HG03354 (cell line): Measurements from ENCODE around the gene ST7.
A peak's percentile ranks its signal among the peaks of the same experiment; 100 is the strongest.
"Not testable (repeated sequence)": the region's sequence is repeated elsewhere in the genome, so short reads cannot be mapped to it uniquely, and the experiment has no call there.

Experiments
- ATAC-seq: cut with Tn5 transposase; IDR thresholded peaks from one replicate; pipeline ENCODE4 v1.9.1; 2021; ENCODE audit warnings: mild to moderate bottlenecking; ENCODE audit not compliant: unreplicated experiment, poor library complexity, severe bottlenecking

ST7 gene

DNA sequence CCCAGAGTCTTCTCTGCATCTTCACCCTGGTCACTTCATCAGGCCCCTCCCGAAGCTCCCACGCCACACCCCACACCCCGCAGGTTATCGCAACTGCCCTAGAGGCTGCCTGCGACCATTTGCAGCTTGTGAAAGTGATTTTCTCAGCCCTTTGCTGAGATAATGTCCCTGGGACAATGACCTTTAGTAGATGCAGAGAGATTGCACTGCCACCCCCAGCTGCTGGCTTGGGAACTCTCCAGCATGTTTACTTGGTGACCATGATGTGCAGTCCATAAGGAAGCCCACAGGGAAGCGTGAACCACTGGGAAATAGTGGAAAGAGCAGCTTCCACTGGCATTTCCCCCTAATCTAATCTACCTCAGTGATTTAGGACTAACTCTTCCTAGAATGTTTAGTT, 272.2 kb downstream of the ST7 start:
- ATAC-seq: no peak

DNA sequence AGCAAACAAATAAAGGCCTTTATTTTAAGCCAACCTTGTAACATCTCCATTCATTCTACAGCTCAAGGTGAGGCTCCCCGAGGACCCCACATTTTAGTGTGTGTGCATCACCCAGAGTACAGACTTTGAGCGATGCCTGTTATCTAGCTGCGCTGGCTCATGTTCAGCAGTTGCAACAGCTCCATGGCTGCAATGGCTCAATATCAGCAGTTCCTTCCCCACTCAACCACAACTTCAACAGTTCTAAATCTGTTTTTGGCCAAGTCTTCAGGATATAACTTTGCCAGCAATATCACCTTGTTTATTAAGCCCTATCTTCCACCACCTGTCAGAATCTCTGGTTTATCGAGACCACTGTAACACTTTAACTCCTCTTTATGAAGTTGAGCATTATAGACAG, 273.8 kb downstream of the ST7 start:
- no peak for ATAC-seq

GRCh38 chr7:117229350-117229749, 276.0 kb downstream of the ST7 start:
- no peak for ATAC-seq

GRCh38 chr7:117230276-117231046, 277.2 kb downstream of the ST7 start:
- ATAC-seq: peak; percentile 72

DNA sequence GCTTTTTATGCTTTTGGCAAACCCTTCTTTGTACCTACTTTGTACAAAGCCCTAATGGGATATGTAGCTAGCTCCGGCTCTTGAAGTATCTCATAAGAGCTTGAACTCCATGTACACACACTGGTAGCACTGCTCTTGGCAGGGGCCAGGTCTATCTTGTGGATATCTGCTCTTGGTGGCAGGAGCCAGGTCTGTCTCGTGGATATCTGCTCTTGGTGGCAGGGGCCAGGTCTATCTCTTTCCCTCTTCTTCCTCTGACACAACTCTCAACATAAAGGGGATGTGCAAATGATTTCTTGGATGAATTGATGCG, 277.7 kb downstream of the ST7 start:
- peak; percentile 21 for ATAC-seq

GRCh38 chr7:117237646-117238045, 284.3 kb downstream of the ST7 start:
- ATAC-seq: no peak

DNA sequence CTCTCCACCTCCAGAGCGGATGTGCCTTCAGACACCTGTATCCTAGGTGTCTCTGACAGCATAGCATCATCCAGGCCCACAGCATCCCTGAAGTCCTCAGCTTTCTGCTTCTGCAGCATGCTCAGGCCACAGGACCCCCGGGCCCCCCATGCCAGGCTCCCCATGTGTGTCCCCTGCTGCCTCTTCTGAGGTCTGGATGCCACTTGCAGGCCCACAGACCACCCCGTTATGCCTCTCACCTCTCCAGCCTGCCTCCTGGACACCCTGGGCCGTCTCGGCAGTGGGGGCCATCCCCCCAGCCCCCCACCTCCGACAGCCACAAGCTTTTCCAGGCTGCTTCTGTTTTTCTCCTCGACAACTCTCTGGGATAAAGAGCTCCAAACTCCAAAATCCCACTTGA, 285.2 kb downstream of the ST7 start:
- ATAC-seq: no peak

DNA sequence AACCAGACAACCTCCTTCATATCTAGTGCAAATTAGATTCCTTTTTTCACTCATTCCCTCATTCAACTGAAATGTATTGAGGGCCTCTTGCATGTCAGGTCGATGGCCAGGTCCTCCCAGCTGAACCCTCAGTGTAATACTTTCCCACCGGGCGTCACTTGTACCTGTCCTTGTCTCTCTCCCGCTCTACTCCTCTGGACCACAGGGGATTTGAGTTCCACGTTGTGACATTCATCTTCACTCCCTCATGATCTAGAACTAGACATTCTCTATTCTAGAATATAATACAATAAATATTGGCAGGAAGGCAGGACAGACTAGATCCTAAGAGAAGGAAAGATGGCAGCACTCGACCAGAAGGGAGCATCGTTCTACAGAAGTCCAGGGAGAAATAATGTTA, 285.6 kb downstream of the ST7 start:
- no peak for ATAC-seq

- no peak for ATAC-seq
Measured at GRCh38 chr7:117241088-117241487, 287.8 kb downstream of the ST7 start.

GRCh38 chr7:117243390-117243789, 290.1 kb downstream of the ST7 start:
- ATAC-seq: no peak

DNA sequence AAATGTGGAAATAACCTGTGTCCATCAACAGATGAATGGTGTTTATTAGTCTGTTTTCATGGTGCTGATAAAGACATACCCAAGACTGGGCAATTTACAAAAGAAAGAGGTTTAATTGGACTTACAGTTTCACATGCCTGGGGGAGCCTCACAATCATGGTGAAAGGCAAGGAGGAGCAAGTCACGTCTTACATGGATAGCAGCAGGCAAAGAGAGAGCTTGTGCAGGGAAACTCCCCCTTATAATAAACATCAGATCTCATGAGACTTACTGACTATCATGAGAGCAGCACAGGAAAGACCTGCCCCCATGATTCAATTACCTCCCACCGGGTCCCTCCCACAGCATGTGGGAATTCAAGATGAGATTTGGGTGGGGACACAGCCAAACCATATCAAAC, 292.4 kb downstream of the ST7 start:
- ATAC-seq: not testable (repeated sequence)

DNA sequence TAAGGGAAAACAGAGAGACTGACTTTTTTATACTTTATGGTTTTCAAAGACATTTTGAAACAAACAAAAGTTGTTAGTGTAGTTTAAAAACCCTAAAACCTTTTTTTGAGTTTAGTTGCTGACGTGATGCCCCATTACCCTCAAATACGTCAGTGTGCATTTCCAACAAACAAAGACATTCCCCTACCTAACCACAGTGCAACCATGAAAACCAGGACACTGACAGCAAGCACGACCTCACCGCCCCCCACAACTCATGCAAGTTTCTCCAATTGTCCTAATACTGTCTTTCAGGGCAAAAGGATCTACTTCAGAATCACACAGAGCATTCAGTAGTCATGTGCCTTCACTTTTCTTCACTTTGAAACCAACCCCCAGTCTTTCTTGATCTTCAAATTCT, 294.5 kb downstream of the ST7 start:
- no peak for ATAC-seq

DNA sequence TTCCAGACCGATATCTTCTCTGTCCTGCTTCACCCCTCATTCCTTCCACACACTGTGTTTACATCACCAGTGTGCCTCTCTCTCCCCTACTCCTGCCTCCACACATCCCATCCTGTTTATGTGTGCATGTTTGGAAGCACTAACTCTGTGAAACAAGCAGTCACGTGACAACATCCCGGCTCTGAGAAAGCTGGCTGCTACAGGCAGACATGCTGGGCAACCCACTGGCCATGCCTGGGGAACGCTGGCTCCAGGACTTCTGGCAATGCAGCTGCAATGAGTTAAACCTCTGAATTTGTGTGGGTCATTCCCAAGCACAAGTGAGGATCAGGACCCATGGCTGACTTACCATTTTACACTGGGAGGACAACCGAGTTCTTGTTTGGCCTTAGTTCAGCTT, 295.5 kb downstream of the ST7 start:
- ATAC-seq: no peak

- no peak for ATAC-seq
Measured at GRCh38 chr7:117249696-117250095, 296.4 kb downstream of the ST7 start.

GRCh38 chr7:117250245-117250644, 296.9 kb downstream of the ST7 start:
- ATAC-seq: no peak

GRCh38 chr7:117250801-117251200, 297.5 kb downstream of the ST7 start:
- no peak for ATAC-seq

GRCh38 chr7:117251687-117252086, 298.4 kb downstream of the ST7 start:
- no peak for ATAC-seq

GRCh38 chr7:117259615-117260014, 306.3 kb downstream of the ST7 start:
- no peak for ATAC-seq

DNA sequence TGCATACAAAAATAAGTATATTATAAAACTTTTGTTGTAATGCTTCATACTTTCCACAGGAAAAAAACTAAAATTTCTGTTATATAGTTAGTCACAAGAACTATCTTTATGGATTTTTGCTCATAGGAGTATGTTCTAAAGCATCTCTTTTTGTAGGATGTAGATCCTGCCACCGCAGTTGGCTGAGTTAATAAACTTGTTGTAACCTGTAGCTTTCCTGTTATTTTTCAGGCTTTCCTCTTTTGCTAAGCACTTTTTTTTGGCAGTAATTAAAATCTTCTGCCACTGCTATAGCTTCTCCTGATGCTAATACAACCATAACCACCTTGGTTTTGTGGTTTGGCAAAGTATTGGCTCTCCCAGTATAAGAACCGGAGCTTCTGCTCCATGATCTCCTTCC, 309.2 kb downstream of the ST7 start:
- no peak for ATAC-seq

DNA sequence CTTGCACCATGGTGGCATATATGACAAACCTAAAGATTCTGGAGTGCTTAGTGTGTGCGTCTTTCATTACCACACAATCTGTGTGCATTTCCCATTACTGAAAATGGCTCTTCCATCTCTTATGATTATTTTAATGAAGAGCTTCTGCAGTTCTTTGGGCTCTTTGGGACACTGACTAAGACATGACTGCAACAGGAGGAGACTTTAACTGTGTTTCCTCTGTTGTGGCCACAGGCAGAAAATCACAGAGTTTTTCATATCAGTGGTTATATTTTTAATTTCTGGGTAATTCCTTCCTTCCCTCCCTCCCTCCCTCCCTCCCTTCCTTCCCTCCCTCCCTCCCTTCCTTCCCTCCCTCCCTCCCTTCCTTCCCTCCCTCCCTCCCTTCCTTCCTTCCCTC, 311.4 kb downstream of the ST7 start:
- no peak for ATAC-seq

DNA sequence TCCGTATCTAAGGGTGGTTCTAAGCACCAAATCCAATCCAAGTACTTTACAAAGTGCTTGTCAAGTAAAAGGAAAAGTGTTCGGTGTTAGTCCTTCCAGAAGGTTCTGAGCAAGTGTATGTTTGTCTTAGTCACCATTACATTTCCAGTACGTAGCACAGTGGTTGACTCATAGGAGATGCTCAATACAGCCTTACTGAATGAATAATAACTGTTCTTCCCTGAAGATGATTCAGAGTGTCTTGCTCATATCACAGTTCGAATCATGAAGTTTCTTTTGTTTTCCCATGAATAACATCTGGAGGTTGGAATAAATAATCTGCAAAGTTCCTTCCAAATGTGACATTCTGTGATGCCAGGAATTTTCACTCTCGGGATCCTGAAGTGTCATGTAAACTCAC, 316.1 kb downstream of the ST7 start:
- no peak for ATAC-seq

GRCh38 chr7:117269886-117270285, 316.6 kb downstream of the ST7 start:
- ATAC-seq: no peak
